ENCODE results near the gene ASTN2.

DNA sequence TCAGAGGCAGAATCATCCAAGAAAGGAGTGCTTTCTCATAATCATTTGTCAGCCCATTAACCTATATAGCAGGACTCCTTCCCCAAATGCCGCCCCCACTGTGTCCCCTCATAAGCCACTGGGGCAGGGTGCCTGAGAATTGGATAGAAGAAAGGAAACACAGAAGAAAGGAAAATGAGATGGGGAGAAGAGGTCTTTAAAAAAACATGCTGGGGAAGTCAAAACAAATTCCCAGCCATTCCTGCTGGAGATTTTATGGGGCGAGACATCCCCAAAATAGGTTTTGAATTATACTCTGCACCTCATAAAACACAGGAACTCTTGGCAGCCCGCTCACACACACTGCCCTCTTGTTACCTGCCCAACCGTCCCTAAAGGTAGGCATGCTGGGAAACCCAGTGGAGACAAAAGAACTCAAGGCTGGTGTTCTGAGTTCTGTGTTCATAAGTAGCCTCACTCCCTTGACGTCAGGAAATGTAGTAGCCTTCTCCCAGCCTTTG is 19.7 kb downstream of the ASTN2 start:
- TF ChIP-seq GATA3 (IDR thresholded peaks at IDR 0.05; ENCODE audit: low read depth, low read length) (no peak), GATA2 (IDR thresholded peaks at IDR 0.05; ENCODE audit: low read depth, low read length) (no peak)

Data from SH-SY5Y (cell line).